Measurements from ENCODE around the gene RNF20.

Gene RNF20

GRCh38 chr9:101579711-101580545, 46.3 kb downstream of the RNF20 start:
- no peak for ATAC-seq
- no peak for TF ChIP-seq ZFP30 (CRISPR knock-in tag; IDR thresholded peaks at IDR 0.05)
- TF ChIP-seq ZNF70 (CRISPR knock-in tag; IDR thresholded peaks at IDR 0.05): no peak
- TF ChIP-seq RARB (CRISPR knock-in tag; IDR thresholded peaks at IDR 0.05): no peak
- no peak for TF ChIP-seq GLIS3 (CRISPR knock-in tag; IDR thresholded peaks at IDR 0.05)
- TF ChIP-seq CSRNP3 (CRISPR knock-in tag; IDR thresholded peaks at IDR 0.05): no peak

GRCh38 chr9:101582553-101582952, 48.9 kb downstream of the RNF20 start:
- TF ChIP-seq ESRRG (CRISPR knock-in tag; IDR thresholded peaks at IDR 0.05) (no peak), TSHZ2 (CRISPR knock-in tag; IDR thresholded peaks at IDR 0.05) (no peak), ZNF8 (CRISPR knock-in tag; IDR thresholded peaks at IDR 0.05) (no peak), ISL1 (CRISPR knock-in tag; IDR thresholded peaks at IDR 0.05) (peak; percentile 31)
- peak; percentile 90 for ATAC-seq

GRCh38 chr9:101585740-101586139, 52.1 kb downstream of the RNF20 start:
- ATAC-seq: no peak
- TF ChIP-seq GLIS3 (CRISPR knock-in tag; IDR thresholded peaks at IDR 0.05) (no peak), TSHZ2 (CRISPR knock-in tag; IDR thresholded peaks at IDR 0.05) (no peak), OSR1 (CRISPR knock-in tag; IDR thresholded peaks at IDR 0.05) (no peak), ZNF70 (CRISPR knock-in tag; IDR thresholded peaks at IDR 0.05) (no peak), ISL1 (CRISPR knock-in tag; IDR thresholded peaks at IDR 0.05) (no peak), CSDC2 (CRISPR knock-in tag; IDR thresholded peaks at IDR 0.05) (no peak), SNAI2 (CRISPR knock-in tag; IDR thresholded peaks at IDR 0.05) (no peak), POU6F1 (CRISPR knock-in tag; IDR thresholded peaks at IDR 0.05; ENCODE audit: borderline replicate concordance, low read depth) (no peak), PATZ1 (CRISPR knock-in tag; IDR thresholded peaks at IDR 0.05; ENCODE audit: borderline replicate concordance) (no peak), ARNTL (CRISPR knock-in tag; IDR thresholded peaks at IDR 0.05; ENCODE audit: borderline replicate concordance, low read depth) (no peak)

GRCh38 chr9:101586651-101587050, 53.0 kb downstream of the RNF20 start:
- no peak for ATAC-seq
- TF ChIP-seq PPARA (CRISPR knock-in tag; IDR thresholded peaks at IDR 0.05; ENCODE audit: borderline replicate concordance) (no peak), ZFP30 (CRISPR knock-in tag; IDR thresholded peaks at IDR 0.05) (no peak)
